H7 (cell line): Measurements from ENCODE around the gene GPR78. TPM values are rescaled to one million over a fixed set of nuclear protein-coding genes. Genes with fewer than 3 reads are reported as not detected.

ENCODE experiments used
- DNase-seq: peaks from one replicate; pipeline ENCODE4 v3.0.0; 2012
- H3K27me3 ChIP-seq: 2 replicates; pipeline ENCODE4 v1.6.0; 2011; ENCODE audit warnings: mild to moderate bottlenecking, low read length; ENCODE audit not compliant: control insufficient read depth, insufficient read depth
- H3K36me3 ChIP-seq: replicated peaks from 2 replicates; pipeline ENCODE4 v1.5.1; 2011; ENCODE audit warnings: low read length; ENCODE audit not compliant: control insufficient read depth, insufficient read depth
- H3K4me3 ChIP-seq: 2 replicates; pipeline ENCODE4 v1.5.1; 2011; ENCODE audit warnings: low read depth, mild to moderate bottlenecking, control low read depth, low read length, moderate library complexity; ENCODE audit not compliant: insufficient read depth
- total RNA-seq: library from RNA; depleted of rRNA; stranded (reverse); fragments of >200 nt; shearing (Covaris generic); gene quantifications from 2 replicates; pipeline ENCODE4 v1.2.3, GENCODE V29; 2014

GPR78 gene
- total RNA-seq, 1 experiment from 2014 or later = 1.5 TPM

DNA sequence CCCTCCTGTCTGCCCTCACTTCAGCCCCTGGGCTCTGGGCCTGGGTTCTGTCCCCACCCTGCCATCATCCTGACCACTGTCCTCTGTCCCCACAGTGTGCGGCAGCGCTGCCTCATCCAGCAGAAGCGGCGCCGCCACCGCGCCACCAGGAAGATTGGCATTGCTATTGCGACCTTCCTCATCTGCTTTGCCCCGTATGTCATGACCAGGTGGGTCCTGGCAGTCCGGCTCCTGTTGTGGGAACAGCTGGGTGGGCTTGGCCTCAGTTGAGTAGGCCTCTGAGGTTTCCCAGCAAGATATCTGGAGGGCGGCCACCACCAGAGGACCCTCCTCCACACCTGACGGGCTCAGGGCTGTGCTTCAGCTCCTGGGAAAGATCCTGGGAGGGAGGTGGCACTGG, 2.2 kb downstream of the GPR78 start:
- DNase-seq = peak; percentile 23
- Histone ChIP-seq H3K4me3 (no peak overlapping the region), H3K27me3 (peaks cover 10% of the 10 kb centered on the region), H3K36me3 (no peaks in the 10 kb centered on the region)

DNA sequence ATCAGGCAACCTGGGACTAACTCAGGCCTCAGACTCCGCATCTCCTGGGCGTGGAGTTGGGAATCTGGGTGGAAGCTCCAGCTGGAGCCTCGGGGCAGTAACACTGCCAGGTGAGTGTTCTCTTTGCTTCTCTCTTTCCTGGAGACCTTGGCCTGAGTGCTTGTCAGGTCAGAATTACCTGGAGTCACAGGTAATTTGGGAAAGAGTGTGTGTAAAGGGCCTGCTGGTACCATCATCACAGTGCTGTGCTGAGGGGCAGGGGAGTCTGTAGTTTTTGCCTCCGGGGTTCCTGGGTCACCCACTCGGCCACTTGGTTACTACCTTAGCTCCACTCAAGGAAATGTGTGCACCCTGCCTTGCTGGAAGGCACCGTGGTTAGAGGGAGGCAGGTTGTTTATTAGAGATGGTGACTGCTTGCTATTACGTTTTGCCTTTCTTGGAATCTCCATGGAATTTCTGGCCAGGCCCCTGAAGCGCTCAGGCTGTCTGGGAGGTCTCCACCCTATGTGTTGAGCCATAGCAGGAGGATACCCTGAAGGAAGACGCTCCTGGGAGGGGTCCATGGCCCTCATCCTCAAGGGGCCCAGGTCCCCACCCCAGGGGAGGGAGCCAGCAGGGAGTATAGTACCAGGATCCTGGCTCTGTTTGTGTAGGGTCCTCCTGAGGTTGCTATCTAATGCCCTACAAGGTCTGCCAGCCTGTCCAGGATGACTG, 2.9 kb downstream of the GPR78 start:
- H3K27me3 ChIP-seq = peaks cover 10% of the 10 kb centered on the region
- peak; percentile 24 for DNase-seq

DNA sequence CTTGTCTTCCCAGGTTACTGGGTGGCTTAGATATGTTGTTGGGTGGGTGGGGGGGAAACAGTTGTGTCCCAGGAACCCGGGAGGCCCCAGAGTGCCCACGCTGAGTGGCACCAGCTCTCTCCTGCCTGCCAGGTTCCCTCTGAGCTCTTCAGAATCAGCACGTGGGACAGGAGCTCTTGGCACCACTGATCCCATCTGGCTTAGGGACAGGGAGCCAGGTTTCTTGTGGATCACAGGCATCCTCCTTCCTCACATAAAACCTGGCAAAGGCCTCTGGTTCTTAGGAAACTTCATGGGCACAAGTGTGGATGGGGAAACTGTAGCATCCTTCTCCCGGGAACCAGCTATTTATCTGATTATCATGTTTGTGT, 3.4 kb downstream of the GPR78 start:
- Histone ChIP-seq H3K36me3 (no peaks in the 10 kb centered on the region), H3K27me3 (peaks cover 10% of the 10 kb centered on the region), H3K4me3 (no peak overlapping the region)
- peak; percentile 9 for DNase-seq

More for the DNA sequence above, 2.9 kb downstream of the GPR78 start:
- no peak overlapping the region for H3K4me3 ChIP-seq
- no peaks in the 10 kb centered on the region for H3K36me3 ChIP-seq

DNA sequence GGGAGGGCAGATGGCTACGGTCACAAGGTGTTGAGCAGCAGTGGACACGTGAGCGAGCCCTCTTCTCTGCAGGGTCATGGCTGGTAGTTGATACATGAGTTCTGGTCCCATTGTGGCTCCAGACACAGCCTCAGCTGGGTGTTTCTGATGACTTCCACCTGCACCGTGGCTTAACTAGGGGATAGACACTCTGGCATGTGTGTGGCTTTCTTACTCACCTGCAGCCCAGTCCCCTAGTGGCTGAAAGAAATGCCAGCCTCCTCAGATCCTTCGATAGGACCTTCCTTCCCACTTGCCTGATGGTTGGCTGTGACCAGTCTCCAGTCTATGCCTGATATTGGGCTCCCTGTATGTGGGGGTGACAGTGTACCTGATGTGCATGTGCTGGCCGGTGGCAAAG, 5.0 kb downstream of the GPR78 start:
- no peaks in the 10 kb centered on the region for H3K36me3 ChIP-seq
- H3K4me3 ChIP-seq = no peak overlapping the region
- H3K27me3 ChIP-seq = peaks cover 10% of the 10 kb centered on the region
- peak; percentile 88 for DNase-seq

DNA sequence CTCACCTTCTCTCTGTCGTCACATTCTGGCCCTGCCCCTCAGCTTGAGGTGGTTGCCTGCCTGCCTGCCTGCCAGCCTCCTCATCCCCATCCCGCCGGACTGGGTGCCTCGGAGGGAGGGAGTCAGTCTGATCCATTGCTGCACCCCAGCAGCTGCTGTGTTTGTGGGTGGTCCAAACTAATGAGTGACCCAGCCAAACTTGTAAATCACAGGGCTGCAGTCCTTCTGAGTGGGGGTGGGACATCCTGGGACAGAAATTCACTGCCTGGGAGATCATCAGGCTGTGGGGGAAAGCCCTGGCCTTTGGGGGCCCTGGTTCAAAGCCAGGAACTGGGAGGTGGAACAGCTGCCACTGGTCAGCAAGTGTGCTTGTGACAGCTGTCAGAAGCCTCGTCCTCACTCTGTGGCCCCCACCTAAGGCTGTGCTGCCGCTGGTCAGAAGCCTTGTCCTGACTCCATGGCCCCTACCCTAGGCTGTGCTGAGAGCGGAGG, 5.6 kb downstream of the GPR78 start:
- Histone ChIP-seq H3K36me3 (no peaks in the 10 kb centered on the region), H3K4me3 (no peak overlapping the region), H3K27me3 (peaks cover 10% of the 10 kb centered on the region)
- peak; percentile 46 for DNase-seq

DNA sequence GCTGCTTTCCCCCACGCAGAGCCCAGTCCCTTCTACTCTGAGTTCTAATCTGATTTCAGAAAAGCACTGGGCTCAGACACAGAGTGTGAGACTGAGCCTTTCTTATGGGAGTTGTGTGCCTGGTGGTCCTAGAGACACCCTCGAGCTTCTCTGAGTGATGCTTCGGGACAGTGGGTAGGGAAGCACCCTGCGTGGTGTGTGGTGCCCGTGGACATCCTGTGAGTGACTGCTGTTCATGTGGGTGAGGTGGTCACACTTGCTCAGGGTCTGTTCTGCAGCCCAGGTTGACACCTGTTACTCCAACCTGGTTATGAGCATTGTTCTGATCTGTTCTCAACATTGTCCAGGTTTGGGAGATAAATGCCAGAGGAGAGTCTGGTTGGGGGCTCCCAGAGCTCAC, 6.1 kb downstream of the GPR78 start:
- peaks cover 7% of the 10 kb centered on the region for H3K27me3 ChIP-seq
- no peaks in the 10 kb centered on the region for H3K36me3 ChIP-seq
- no peak for DNase-seq
- no peak overlapping the region for H3K4me3 ChIP-seq

DNA sequence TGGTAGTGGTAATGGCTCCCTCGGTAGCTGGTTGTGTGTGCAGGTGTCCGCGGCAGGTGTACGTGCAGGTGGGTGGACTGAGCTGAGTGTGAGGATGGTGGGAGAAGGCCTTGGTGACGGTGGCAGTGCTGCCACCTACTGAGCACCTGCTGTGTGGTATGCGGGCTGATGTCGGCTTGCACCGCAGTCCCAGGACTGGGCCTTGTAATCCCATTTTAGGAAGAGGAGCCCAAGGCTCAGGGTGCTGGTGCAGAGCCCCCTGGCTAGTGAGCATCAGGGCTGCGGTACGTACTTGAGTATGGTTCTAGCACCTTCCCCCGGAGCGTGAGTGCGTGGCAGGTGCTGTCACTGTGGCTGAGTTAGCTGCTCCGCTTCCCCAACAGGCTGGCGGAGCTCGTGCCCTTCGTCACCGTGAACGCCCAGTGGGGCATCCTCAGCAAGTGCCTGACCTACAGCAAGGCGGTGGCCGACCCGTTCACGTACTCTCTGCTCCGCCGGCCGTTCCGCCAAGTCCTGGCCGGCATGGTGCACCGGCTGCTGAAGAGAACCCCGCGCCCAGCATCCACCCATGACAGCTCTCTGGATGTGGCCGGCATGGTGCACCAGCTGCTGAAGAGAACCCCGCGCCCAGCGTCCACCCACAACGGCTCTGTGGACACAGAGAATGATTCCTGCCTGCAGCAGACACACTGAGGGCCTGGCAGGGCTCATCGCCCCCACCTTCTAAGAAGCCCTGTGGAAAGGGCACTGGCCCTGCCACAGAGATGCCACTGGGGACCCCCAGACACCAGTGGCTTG, 6.7 kb downstream of the GPR78 start:
- Histone ChIP-seq H3K4me3 (no peak overlapping the region), H3K27me3 (peaks cover under 1% of the 10 kb centered on the region; the same call in 1 of the 2 replicates), H3K36me3 (no peaks in the 10 kb centered on the region)
- DNase-seq = peak; percentile 63

DNA sequence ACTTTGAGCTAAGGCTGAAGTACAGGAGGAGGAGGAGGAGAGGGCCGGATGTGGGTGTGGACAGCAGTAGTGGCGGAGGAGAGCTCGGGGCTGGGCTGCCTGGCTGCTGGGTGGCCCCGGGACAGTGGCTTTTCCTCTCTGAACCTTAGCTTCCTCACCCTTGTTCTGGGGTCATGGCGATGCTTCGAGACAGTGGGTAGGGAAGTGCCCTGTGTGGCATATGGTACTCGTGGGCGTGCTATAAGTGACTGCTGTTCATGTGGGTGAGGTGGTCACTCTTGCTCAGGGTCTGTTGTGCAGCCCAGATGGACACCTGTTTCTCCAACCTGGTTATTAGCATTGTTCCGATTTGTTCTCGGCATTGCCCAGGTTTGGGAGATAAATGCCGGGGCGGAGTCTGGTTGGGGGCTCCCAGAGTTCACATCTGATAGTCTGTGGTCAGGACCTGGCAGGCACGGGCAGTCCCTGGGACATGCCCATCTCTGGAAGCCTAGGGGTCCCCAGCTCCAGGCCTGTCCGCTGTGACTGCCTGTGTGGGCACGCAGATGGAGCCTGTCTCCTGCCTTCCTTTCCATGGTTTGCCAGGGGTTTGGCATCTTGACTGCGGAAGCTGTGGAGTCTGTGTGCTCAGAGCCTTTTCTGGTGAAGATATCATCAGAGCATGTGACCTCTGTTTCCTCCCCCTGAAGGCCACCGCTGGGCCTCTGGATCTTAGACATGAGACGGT, 7.4 kb downstream of the GPR78 start:
- no peak overlapping the region for H3K4me3 ChIP-seq

DNA sequence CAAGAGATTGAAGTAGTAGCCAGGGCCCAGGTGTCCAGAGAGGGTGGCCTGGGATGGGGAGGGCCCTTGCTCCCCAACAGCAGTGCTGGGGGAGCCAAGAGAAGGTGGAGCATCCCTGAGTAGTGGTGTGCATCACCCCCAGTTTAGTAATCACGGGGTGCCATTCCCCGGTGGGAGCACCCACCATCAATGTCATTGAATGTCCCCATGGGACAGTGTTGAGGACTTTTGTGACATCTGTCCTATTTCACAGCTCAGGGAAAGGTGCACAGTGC, 7.9 kb downstream of the GPR78 start:
- H3K27me3 ChIP-seq = no peaks in the 10 kb centered on the region; the same call in 1 of the 2 replicates
- no peak for DNase-seq
- H3K36me3 ChIP-seq = no peaks in the 10 kb centered on the region
- no peak overlapping the region for H3K4me3 ChIP-seq

More for the DNA sequence above, 7.4 kb downstream of the GPR78 start:
- no peaks in the 10 kb centered on the region for H3K27me3 ChIP-seq
- no peaks in the 10 kb centered on the region for H3K36me3 ChIP-seq
- peak; percentile 30 for DNase-seq

DNA sequence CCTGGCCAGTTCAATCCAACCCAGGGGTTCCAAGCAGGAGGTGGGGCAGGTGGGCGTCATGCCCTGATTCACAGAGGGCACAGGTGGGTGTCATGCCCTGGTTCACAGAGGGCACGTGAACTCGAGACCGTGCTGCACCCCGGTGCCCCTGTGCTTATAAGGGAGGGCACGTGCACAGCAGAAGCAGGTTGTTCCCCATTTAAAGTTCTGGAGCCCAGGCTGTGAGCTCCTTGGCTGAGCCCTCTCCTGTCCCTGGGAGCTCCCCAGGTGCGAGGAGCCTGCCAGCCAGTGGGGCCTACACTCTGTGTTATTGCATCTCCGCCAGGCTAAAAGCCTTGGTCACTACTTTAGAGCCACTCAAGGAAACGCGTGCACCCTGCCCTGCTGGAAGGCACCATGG, 9.1 kb downstream of the GPR78 start:
- Histone ChIP-seq H3K4me3 (no peak overlapping the region), H3K36me3 (no peaks in the 10 kb centered on the region), H3K27me3 (no peaks in the 10 kb centered on the region; the same call in 1 of the 2 replicates)
- DNase-seq = no peak

DNA sequence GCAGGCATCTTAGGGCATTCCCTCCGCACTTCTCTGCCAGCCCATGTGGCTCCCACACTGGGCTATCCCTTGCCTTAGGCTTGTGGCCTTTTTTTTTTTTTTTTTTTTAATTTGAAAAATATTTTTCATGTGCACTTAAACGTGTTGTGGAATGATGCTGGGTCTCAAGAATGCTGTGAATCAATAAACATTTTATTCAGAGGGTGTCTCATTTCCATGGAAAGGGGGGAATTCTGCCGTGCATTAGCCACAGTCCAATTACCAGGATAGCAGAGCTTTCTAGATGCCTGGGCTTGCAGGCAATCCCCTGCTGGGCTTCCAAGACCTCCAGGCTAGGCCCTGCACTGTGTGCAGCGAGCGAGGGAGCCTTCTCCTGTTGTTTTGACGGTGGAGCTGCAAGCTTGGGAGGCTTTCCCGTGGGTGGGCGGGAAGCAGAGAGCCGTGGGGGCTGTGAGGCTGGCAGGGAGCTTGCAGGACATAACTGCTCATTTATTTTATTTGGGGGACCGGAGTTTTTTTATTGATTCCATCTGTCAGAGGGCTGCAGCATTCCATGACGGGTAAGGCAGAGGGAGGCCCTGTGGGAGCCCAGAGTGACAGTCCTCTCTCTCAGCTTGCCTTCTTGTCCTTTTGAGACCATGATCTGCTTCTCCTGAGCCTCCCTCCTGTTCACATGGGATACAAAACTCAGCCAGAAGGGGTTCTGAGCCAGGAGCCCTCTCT, 9.8 kb downstream of the GPR78 start:
- no peaks in the 10 kb centered on the region; the same call in 1 of the 2 replicates for H3K27me3 ChIP-seq
- no peak overlapping the region for H3K4me3 ChIP-seq
- no peak for DNase-seq
- no peaks in the 10 kb centered on the region for H3K36me3 ChIP-seq

DNA sequence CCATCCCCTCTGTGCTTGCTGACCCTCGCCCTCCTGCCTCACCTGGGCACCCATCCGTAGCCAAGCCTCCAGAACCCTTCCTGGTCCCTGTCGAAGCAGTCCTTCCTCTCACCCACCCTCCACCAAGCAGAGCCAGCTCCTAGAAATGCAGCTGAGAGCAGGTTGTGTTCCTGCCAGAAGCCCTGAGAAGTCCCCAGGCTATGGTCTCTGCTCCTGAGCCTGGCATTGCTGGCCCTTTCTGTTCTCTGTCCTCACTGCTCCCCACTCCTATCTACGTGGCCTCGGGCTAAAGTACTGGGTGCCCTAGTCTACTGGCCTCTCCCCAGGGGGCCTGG, 10.3 kb downstream of the GPR78 start:
- no peak for DNase-seq
- no peak overlapping the region for H3K4me3 ChIP-seq
- no peaks in the 10 kb centered on the region for H3K36me3 ChIP-seq
- H3K27me3 ChIP-seq = no peaks in the 10 kb centered on the region; the same call in 1 of the 2 replicates

DNA sequence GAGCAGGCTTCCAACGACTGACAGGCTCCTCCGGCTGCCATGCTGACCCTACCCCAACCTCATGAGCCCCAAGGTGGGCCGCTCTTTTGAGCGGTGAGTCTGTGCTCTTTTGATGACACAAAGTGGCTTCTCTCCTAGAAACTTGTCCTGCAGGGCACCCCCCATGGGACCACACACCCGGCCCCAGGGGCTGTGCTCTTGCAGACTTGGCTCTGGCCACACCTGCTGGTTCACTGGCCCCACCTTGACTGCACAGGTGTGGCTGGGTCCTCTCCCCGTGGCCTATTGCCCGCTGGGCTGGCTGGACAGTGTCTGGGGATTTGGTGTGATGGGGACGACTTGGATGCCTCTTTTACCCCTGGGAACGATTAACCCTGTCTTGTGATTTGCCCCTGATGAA, 10.9 kb downstream of the GPR78 start:
- Histone ChIP-seq H3K27me3 (no peaks in the 10 kb centered on the region; the same call in 1 of the 2 replicates), H3K4me3 (no peak overlapping the region), H3K36me3 (no peaks in the 10 kb centered on the region)
- DNase-seq = no peak

DNA sequence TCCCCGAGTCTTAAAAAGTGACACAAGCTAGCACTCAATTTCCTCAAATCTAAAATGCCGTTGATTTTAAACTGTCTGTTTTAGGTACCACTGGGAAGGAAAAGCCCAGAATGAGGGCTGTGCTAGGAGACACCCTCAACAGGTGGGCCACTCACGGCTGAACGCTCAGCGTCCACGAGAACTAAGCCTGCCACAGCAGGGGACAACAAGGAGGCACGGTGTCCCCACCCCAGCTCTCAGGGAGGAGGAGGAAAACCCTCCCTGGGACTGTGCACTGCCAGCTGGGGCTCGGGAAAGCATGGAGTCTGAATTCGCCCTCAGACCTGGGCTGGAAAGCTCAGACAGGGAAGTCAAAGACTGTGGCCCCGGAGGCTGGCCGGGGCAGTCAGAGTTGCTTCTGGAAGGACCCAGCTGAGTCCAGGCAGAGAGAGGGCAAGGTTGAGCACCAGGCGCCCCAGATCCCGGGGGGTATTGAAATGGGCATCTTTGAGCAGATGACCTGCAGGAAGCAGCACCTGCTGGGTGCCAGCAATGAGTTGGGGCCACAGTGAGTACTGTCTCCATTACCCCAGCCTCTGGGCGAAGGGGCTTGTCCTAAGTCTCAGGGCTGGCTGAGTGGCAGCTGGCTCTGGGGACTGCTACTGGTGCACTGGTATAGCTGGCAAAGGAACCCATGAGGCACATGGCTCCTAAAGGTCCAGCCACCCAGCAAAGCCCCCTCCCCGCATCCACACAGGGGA, 11.6 kb downstream of the GPR78 start:
- DNase-seq = no peak
- Histone ChIP-seq H3K4me3 (peak overlapping the region; percentile 62; the same call in 1 of the 2 replicates), H3K27me3 (no peaks in the 10 kb centered on the region; the same call in 1 of the 2 replicates), H3K36me3 (no peaks in the 10 kb centered on the region; the same call in 1 of the 2 replicates)
